HG03565 (cell line): Measurements from ENCODE around the gene PSMD9.
"Not testable (repeated sequence)": the region's sequence is repeated elsewhere in the genome, so short reads cannot be mapped to it uniquely, and the experiment has no call there.

Source experiments
- ATAC-seq: cut with Tn5 transposase; IDR thresholded peaks from one replicate; pipeline ENCODE4 v1.9.1; 2021; ENCODE audit warnings: mild to moderate bottlenecking, moderate library complexity; ENCODE audit not compliant: unreplicated experiment

Gene PSMD9, protein sequence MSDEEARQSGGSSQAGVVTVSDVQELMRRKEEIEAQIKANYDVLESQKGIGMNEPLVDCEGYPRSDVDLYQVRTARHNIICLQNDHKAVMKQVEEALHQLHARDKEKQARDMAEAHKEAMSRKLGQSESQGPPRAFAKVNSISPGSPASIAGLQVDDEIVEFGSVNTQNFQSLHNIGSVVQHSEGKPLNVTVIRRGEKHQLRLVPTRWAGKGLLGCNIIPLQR

DNA sequence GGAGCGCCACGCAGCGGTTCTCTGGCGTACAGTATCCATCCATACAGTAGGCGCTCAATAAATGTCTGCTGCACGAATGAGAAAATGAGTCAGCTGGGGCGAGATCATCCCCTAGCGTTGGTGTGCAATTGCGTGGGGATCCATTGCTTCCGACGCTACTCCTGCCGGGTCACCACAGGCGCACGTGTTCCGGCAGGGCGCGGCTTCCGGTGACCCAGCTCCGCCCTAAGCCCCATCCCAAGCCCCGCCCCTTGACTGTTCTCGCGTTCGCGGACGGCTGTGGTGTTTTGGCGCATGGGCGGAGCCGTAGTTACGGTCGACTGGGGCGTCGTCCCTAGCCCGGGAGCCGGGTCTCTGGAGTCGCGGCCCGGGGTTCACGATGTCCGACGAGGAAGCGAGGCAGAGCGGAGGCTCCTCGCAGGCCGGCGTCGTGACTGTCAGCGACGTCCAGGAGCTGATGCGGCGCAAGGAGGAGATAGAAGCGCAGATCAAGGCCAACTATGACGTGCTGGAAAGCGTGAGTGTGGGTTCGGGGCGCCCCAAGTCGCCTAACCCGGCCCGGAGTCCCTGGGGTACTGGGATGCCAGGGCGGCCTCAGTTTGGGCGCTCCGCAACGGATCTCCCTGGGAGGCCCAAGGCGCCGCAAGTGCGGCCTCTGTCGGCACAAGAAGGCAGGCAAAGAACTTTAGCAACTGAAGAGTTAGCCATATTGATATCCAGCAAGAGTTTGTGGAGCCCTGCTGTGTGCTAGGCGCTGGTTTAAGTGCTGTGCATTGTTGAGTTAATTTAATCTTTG lies at the start of gene PSMD9:
Gene PSMD9, plus strand, starts transcription at position 313 of the 796 bp plus-strand sequence. Its CDS starts 67 bp downstream, at position 380.
- ATAC-seq = peak; percentile 76

DNA sequence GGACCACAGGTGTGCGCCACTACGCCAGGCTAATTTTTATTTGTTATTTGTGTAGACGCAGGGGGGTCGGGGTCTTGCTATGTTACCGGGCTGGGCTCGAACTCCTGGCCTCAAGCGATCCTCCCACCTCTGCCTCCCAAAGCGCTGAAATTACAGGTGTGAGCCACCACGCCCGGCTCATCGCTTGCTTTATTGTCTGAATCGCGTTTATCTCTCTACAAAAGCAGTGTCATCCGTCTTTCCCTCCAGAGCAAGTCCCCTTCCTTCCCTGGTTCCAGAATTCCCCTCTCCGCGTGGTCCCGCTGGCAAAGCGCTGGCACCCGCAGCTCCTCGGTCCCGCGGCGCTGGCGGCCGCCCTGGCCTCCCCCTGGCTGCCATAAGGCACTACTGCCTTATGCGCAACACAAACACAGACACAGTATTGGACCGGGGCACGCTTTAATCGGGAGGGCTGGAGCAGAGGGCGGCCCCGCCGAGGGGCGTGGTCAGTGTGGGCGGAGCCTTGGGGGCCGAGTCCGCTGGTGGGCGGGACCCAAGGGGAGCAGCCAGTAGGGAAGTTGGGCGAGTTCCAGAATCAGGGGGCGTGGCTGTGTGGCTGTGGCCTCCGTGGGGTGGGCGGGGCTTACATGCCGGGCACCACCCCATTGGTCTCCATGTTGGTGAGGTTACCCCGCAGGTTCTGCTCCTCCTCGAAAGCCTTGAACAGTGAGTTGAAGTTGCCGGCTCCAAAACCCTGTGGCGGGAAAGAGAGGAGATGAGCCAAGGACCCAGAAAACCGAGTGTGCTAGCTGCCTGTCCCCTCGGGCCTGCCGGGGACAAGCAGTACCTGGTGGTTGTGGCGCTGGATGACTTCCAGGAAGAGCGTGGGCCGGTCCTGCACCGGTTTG lies 49.2 kb upstream of the PSMD9 start:
- ATAC-seq = peak; percentile 82

DNA sequence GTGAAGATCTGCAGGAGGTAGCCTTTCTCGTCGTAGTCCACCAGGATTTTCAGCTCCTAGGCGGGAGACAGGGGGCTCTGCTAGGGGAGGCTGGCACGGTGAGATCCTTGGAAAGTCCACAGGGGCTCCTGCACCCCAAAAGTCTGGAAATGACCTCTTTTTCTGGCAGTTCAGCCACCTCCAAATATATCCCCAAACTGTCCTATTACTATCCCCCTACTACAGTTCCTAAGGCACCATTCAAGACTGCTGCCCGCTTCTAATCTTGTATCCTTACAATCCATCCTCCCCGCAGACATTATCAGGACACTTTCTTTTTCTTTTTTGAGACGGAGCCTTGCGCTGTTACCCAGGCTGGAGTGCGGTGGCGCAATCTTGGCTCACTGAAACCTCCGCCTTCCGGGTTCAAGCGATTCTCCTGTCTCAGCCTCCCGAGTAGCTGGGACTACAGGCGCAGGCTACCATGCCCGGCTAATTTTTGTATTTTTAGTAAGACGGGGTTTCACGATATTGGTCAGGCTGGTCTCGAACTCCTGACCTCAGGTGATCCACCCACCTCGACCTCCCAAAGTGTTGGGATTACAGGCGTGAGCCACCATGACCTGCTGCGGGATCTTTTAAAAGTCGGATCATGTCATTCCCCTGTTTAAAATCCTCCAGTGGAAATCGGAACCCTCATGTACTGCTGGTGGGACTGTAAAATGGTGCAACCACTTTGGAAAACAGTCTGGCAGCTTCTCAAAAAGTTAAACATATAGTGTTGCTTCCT lies 48.4 kb upstream of the PSMD9 start:
- no peak for ATAC-seq

DNA sequence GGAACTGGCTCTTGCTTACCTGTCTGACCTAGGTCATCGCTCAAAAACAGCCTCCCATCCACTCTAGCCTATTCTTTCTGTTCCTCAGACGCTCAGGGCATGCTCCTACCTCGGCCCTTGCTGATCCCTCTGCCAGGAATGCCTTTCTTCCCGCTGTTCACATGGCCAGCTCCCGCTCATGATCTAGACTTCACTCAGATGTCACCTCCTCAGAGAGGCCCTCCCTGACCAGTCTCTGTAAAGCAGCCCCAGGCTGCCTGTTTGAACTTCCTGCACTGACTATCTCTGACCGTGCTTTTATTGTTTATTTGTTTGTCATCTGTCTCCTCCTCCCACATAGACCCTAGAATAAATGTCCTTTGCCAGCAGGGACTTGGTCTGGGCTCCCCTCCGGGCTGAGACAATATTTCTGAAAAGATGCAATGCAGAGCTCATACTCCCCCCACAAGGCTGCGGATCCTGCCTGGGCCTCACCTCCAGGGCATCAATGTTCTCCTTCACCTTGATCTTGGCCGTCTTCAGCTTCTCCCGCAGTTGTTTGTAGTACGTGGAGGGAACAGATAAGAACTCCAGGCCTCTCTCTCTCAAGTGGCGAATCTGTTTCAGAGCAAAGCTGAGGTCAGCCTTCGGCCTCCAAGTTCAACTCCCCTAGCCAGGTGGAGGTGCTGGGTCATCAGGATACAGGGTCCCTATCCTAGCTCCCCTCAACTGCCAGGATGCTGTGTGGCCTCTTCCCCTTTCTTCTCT lies 45.2 kb upstream of the PSMD9 start:
- ATAC-seq = no peak

DNA sequence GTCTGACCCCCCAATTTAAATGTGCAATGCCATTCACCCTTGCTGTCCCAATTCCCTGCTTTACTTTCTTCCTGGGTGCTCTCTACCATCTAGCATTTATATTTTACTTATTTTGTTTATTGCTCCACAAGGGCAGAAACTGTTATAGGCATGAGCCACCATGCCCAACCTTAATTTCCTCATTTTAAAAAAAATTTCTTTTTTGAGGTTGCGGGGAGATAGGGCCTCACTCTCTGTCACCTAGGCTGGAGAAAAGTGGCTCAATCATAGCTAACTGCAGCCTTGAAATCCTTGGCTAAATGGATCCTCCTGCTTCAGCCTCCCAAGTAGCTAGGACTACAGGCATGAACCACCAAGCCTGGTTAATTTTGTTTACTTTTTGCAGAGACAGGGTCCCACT lies 42.9 kb upstream of the PSMD9 start:
- no peak for ATAC-seq

DNA sequence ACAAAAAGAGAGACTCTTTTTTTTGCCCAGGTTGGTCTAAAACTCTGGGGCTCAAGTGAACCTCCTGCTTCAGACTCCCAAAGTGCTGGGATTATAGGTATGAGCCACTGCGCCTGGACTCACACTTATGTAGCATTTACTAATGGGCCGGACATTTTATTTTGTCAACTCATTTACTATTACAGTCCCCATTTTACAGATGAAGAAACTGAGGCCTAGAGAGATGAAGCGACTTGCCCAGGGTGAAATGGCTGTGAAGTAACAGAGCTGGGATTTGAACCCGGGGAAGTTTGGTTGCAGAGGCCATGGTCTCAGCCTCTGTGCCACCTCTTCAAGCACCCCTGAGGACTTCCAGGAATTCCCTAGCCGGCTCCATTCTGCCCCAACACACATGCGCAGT lies 39.4 kb upstream of the PSMD9 start:
- no peak for ATAC-seq

DNA sequence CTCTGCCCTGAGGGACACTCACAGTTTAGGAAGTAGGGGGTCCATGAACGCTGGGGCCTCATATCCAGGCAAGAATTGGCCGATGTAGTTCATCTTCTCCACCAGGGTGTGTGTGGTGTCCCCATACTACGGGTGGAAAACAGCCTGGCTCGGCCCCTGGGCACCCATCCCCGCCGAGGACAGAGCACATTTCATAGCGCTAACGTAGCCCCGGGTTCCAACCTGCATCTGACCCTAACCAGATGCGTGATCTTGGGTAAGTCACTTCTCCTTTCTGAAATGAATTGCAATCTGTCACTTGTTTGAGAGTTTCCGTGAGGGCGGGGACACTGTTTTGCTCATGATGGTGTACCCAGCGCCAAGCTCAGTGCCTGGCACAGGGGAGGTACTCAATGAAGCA lies 38.9 kb upstream of the PSMD9 start:
- no peak for ATAC-seq

DNA sequence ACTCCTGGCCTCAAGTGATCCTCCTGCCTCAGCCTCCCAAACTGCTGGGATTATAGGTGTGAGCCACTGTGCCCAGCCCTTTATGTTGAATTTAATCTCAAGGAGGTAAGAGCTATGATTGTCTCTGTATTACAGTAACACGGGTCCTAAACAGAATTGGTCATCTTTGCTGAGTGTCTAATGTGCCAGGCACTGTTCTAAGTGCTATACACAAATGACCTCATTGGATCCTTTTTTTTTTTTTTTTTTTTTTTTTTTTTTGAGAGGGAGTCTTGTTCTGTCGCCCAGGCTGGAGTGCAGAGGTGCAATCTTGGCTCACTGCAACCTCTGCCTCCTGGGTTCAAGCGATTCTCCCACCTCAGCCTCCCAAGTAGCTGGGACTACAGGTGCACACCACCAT lies 36.2 kb upstream of the PSMD9 start:
- not testable (repeated sequence) for ATAC-seq

DNA sequence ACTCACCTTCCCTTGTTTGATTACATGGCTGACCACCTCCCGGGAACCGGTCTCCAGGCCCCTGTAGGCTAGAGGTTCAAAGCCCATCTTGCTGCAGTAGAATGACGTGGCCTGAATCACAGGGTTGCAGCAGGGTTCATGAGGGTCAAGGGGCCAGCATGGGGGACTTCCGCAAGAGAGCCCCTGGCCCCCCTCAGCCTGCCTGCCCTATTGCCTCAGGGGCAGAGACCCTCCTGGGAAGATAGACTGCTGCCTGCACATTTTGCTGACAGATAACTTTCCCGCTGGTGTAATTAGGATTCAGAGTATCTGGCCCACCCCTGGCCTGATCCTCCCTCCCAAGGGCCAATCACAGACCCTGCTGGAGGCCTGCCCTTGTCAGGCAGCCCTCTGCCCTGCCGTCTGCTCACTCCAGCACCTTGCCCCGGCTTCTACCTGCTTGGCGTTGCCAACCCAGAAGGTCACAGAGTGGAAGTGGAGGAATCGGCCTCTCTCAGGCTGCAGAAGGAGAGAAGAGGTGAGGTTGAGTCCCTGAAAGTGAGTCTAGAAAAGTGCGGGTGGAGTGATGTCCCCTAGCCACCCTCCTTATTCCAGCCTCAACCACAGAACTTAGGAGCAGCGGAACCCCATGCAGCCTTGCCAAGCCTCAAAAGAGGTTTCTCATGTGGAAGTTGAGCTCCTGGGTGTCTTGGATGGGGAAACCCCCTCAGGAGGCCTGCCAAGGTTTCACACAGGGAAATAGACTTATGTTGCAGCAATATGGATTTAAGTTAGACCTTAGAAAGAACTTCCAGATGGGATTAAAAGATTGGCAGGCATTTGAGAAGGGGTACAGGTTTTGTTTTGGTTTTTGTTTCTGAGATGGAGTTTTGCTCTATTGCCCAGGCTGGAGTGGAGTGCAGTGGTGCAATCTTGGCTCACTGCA lies 31.0 kb upstream of the PSMD9 start:
- ATAC-seq = no peak

DNA sequence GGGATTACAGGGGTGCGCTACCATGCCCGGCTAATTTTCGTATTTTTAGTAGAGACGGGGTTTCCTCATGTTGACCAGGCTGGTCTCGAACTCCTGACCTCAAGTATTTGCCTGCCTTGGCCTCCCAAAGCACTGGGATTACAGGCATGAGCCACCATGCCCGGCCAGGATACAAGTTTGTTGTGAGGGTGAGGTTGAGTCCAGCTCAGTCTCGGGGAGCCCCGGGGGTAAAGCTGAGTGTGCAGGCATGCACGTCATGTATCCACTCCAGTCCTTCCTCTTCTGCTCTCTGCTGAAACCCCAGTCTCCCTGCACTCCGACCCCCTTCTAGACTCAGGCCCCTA lies 30.3 kb upstream of the PSMD9 start:
- no peak for ATAC-seq

DNA sequence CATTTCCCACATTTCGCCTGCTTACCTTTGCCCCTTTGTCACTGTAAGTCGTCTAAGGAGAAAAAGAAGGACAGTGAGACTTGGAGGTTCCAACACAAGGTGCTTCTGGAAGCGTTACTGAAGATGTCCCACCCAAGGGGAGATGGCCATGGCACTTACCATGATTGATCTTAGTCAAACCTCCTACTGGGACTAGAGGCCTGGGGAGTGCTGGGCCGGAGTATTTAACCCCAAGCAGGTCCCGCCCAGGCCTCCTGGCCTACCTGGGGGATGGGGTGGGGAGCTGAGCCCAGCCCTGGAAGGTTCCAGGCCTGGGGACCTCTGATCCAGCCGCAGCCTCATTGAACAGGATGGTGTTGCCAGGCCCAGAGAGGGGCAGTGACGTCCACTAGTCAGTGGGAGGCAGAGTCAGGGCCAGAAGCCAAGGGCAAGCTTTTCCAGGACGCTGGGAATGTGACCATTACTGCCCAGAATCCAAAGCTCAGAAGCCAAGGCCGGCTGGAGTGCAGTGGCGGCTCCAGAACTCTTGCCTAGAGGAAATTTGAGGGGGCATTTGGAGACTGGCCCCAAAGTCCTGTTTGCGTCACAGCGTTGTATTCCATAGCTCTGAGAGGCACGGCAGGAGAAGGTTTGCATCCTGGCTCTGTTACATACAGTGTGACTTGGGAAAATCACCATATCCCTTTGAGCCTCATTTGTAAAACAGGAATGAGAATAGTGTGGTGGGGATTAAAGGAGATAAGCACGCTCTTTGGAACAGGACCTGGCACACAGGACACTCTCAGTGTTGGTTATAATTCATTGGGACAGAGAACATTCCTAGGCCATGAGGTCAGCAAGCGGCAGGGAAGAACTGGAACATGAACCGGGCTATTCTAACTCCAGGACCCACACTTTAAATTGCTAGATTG lies 29.7 kb upstream of the PSMD9 start, which contains the start of gene HPD:
Gene HPD, minus strand, starts transcription at position 198 of the 911 bp plus-strand sequence. Its CDS starts 36 bp downstream, at position 162.
- ATAC-seq = no peak

DNA sequence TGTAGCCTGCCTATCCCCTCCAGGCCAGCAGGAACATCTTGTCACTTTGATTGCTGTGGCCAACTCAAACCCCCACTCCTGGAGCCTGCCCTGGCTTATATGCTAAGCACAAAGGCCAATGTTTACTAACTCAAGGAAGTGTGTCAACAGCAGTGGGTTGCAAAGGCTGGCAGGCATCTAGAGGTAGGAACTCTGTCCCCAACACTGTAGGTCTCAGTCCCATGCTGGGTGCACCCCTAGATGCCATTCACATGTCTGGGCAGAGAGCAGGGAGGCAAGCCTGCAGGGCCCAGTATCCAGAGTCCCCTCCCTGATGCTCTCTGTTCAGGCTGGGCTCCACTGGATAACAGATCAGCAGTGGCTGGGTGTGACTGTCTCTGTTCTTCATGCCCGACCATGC lies 28.3 kb upstream of the PSMD9 start:
- ATAC-seq = no peak

DNA sequence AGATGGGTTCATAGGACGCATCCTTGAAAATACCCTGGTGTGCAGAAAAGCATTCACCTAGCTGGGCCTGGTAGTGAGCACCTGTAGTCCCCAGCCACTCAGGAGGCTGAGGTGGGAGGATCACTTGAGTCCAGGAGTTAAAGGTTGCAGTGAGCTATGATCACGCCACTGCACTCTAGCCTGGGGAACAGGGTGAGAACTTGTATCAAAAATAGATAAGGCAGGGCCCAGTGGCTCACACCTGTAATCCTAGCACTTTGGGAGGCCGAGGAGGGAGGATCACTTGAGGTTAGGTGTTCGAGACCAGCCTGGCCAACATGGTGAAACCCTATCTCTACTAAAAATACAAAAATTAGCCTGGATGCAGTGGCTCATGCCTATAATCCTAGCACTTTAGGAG lies 27.9 kb upstream of the PSMD9 start:
- ATAC-seq = not testable (repeated sequence)

DNA sequence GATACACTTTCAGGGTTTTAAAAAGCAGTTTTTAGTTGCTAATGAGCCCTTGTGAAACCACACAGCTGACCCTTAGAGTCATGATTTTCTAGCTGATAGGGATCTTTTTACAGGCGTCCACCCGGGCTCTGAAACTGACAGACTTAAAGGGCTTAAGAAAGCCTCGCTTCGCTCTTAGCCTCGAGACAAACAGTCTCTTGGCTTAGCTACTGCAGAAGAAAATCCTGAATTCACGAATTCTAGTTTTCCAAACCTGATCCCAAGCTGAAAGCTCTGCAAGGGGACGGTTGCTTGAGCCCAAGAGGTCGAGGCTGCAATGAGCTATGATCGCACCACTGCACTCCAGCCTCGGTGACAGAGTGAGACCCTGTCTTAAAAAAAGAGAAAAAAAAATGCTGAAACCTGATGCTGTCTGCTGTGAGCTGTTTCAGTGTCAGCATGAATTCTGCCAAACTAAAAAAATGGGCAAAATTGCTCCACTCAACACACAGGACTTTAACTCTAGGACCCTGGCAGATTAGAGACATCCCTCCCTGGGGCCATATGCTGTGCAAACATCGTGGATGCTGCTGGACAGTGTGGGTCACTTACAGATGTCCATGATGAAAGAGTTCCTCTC lies 26.8 kb upstream of the PSMD9 start:
- no peak for ATAC-seq

DNA sequence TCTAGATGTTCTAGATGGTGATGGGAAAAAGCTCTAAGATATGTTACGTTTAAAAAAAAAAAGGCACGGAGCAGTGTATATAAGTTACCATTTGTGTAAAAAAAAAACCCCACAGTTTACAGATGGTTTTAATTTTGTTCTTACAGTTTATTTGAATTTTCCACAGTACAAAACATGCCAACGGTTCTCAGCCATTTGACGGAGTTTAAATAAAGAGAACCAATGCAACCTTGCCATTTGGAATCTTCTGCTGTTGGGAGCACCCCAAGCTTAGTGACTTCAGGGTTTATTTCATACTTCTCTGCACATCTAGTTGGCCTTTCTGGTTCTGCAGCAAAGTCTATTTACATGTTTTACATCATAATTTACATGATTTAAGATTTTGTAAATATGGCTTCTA lies 22.3 kb upstream of the PSMD9 start:
- no peak for ATAC-seq

DNA sequence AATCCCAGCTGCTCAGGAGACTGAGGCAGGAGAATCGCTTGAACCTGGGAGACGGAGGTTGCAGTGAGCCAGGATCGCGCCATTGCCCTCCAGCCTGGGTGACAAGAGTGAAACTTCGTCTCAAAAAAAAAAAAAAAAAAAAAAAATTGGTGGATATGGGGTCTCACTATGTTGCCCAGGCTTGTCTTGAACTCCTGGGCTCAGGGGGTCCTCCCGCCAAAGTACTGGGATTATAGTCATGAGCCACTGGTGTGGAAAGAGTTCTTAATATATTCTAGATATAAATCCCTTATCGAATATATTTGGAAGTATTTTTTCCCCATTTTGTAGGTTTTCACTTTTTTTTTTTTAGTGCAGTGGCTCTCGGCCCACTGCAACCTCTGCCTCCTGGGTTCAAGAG lies 19.4 kb upstream of the PSMD9 start:
- not testable (repeated sequence) for ATAC-seq

DNA sequence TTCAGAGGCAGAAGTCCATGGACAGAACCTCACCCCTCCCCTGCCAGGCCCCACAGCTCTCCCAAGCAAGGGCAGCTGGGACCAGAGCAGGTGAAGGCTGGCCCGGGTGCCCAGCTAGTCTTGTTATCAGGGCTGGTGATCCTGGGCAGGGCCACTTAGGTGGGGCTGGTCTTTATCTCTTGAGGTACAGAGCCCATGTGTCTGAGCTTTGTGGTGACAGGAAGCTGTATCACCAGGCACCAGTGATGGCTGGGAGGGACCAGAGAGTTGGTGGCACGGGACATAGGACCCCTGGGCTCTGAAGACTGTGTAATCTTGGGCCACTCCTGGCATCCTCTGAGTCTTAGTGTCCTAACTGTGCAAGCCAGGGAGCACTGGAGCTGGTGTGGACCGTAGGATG lies 17.1 kb upstream of the PSMD9 start:
- no peak for ATAC-seq
